HL-60 (cell line): ENCODE measurements around the gene IL1RL1.

Experiments
- CTCF ChIP-seq: IDR thresholded peaks from one replicate; pipeline ENCODE4 v1.5.1; 2011; ENCODE audit warnings: low read length, control low read depth, inconsistent platforms; ENCODE audit not compliant: insufficient read depth
- GABPA ChIP-seq: IDR thresholded peaks from 2 replicates; pipeline ENCODE4 v1.6.1; 2012; ENCODE audit warnings: low read depth
- REST ChIP-seq: IDR thresholded peaks from 2 replicates; pipeline ENCODE4 v1.6.1; 2012; ENCODE audit warnings: low read depth; ENCODE audit not compliant: insufficient replicate concordance
- SPI1 ChIP-seq: IDR thresholded peaks from 2 replicates; pipeline ENCODE4 v1.6.1; 2012; ENCODE audit warnings: low read depth, mild to moderate bottlenecking, borderline replicate concordance

GRCh38 chr2:102376052-102376591 lies 64.8 kb downstream of the IL1RL1 start:
- TF ChIP-seq CTCF (no peak), SPI1 (no peak), REST (no peak), GABPA (no peak)
